H9 (cell line): Measurements from ENCODE around the gene TSGA10. TPM values are rescaled to one million over a fixed set of nuclear protein-coding genes. Genes with fewer than 3 reads are reported as not detected.

Experiments used
- DNase-seq: peaks from one replicate; pipeline ENCODE4 v3.0.0-alpha.2; 2017
- H2AFZ ChIP-seq: one replicate; pipeline ENCODE4 v1.6.1; 2013; ENCODE audit warnings: mild to moderate bottlenecking, low read length, control low read depth, moderate library complexity
- H2AK5ac ChIP-seq: 2 replicates; pipeline ENCODE4 v1.6.1; 2013; ENCODE audit warnings: low read length, control low read depth, mixed read lengths; ENCODE audit not compliant: insufficient read length
- H2BK120ac ChIP-seq: one replicate; pipeline ENCODE4 v1.6.1; 2013; ENCODE audit warnings: low read depth, mild to moderate bottlenecking, low read length, control low read depth, inconsistent platforms; ENCODE audit not compliant: poor library complexity, severe bottlenecking
- H2BK12ac ChIP-seq: 2 replicates; pipeline ENCODE4 v1.6.1; 2013; ENCODE audit warnings: low read length, control low read depth, mixed read lengths, low read depth; ENCODE audit not compliant: insufficient read length
- H2BK15ac ChIP-seq: 2 replicates; pipeline ENCODE4 v1.6.1; 2013; ENCODE audit warnings: low read depth, low read length, control low read depth
- H2BK20ac ChIP-seq: one replicate; pipeline ENCODE4 v1.6.1; 2013; ENCODE audit warnings: low read depth, mild to moderate bottlenecking, low read length, control low read depth, inconsistent platforms; ENCODE audit not compliant: poor library complexity, severe bottlenecking
- H2BK5ac ChIP-seq: 2 replicates; pipeline ENCODE4 v1.6.1; 2013; ENCODE audit warnings: low read length, control low read depth, mixed read lengths; ENCODE audit not compliant: insufficient read length
- H3K14ac ChIP-seq: 2 replicates; pipeline ENCODE4 v1.6.1; 2013; ENCODE audit warnings: low read length, control low read depth; ENCODE audit not compliant: insufficient read depth
- H3K18ac ChIP-seq: 2 replicates; pipeline ENCODE4 v1.6.1; 2013; ENCODE audit warnings: low read depth, mild to moderate bottlenecking, mixed read lengths, low read length, control low read depth; ENCODE audit not compliant: insufficient read length
- H3K23ac ChIP-seq: 2 replicates; pipeline ENCODE4 v1.6.1; 2013; ENCODE audit warnings: low read length, control low read depth, mixed read lengths, low read depth; ENCODE audit not compliant: insufficient read length
- H3K23me2 ChIP-seq: 2 replicates; pipeline ENCODE4 v1.6.1; 2013; ENCODE audit warnings: low read depth, mild to moderate bottlenecking, mixed read lengths, low read length, control low read depth; ENCODE audit not compliant: insufficient read length, poor library complexity, severe bottlenecking
- H3K27ac ChIP-seq: 2 replicates; pipeline ENCODE4 v1.5.1; 2013; ENCODE audit warnings: low read length, control low read depth, mixed read lengths, low read depth; ENCODE audit not compliant: insufficient read length
- H3K27me3 ChIP-seq: 2 replicates; pipeline ENCODE4 v1.6.1; 2013; ENCODE audit warnings: low read length, control low read depth, inconsistent platforms; ENCODE audit not compliant: insufficient read depth
- H3K4ac ChIP-seq: 2 replicates; pipeline ENCODE4 v1.6.1; 2013; ENCODE audit warnings: low read depth, mild to moderate bottlenecking, control low read depth, inconsistent platforms, low read length, moderate library complexity
- H3K4me1 ChIP-seq: 2 replicates; pipeline ENCODE4 v1.6.1; 2013; ENCODE audit warnings: low read length, control low read depth, inconsistent platforms; ENCODE audit not compliant: insufficient read depth
- H3K4me2 ChIP-seq: 2 replicates; pipeline ENCODE4 v1.6.1; 2013; ENCODE audit warnings: low read length, control low read depth, mixed read lengths; ENCODE audit not compliant: insufficient read length, insufficient read depth
- H3K56ac ChIP-seq: 2 replicates; pipeline ENCODE4 v1.6.1; 2013; ENCODE audit warnings: low read depth, mild to moderate bottlenecking, mixed read lengths, low read length, control low read depth; ENCODE audit not compliant: insufficient read length
- H3K79me1 ChIP-seq: 2 replicates; pipeline ENCODE4 v1.6.1; 2013; ENCODE audit warnings: low read depth, mild to moderate bottlenecking, moderate library complexity, low read length, control low read depth, inconsistent platforms; ENCODE audit not compliant: insufficient read depth, poor library complexity, severe bottlenecking
- H3K79me2 ChIP-seq: 2 replicates; pipeline ENCODE4 v1.6.1; 2013; ENCODE audit warnings: low read length, control low read depth, inconsistent platforms; ENCODE audit not compliant: insufficient read depth
- H3K9ac ChIP-seq: 2 replicates; pipeline ENCODE4 v1.6.1; 2013; ENCODE audit warnings: low read length, control low read depth, mixed read lengths; ENCODE audit not compliant: insufficient read length; ENCODE audit errors: extremely low read depth
- H3K9me3 ChIP-seq: one replicate; pipeline ENCODE4 v1.6.1; 2013; ENCODE audit warnings: low read depth, low read length, inconsistent platforms; ENCODE audit not compliant: control insufficient read depth
- H3T11ph ChIP-seq: one replicate; pipeline ENCODE4 v1.6.1; 2013; ENCODE audit warnings: mild to moderate bottlenecking, low read length, control low read depth, inconsistent platforms
- H4K20me1 ChIP-seq: one replicate; pipeline ENCODE4 v1.6.1; 2013; ENCODE audit not compliant: control insufficient read depth, insufficient read length, insufficient read depth
- H4K5ac ChIP-seq: 2 replicates; pipeline ENCODE4 v1.6.1; 2013; ENCODE audit warnings: low read depth, mild to moderate bottlenecking, mixed read lengths, low read length, control low read depth; ENCODE audit not compliant: insufficient read length
- H4K8ac ChIP-seq: replicated peaks from 2 replicates; pipeline ENCODE4 v1.6.1; 2013; ENCODE audit warnings: low read length, control low read depth, mixed read lengths, low read depth; ENCODE audit not compliant: insufficient read length
- H4K91ac ChIP-seq: 2 replicates; pipeline ENCODE4 v1.6.1; 2013; ENCODE audit warnings: low read depth, mild to moderate bottlenecking, moderate library complexity, mixed read lengths, low read length, control low read depth; ENCODE audit not compliant: insufficient read length
- H3K27ac Mint-ChIP-seq, 3 experiments: 2 replicates in 2 of 3; 3 replicates in 1 of 3; pipeline ENCODE4 v1.8.0; 2020 to 2021; ENCODE audit warnings: mixed read lengths in 3 of 3, mild to moderate bottlenecking in 1 of 3, moderate library complexity in 1 of 3
- H3K27me3 Mint-ChIP-seq: 2 replicates; pipeline ENCODE4 v1.8.0; 2021; ENCODE audit warnings: low read depth, mild to moderate bottlenecking, moderate library complexity, mixed read lengths
- H3K36me3 Mint-ChIP-seq, 3 experiments: 2 replicates in 2 of 3; 3 replicates in 1 of 3; pipeline ENCODE4 v1.8.0; 2020 to 2021; ENCODE audit warnings: low read depth in 3 of 3, mixed read lengths in 3 of 3; ENCODE audit not compliant: insufficient read depth in 1 of 3
- H3K4me1 Mint-ChIP-seq, 2 experiments: 2 replicates each; pipeline ENCODE4 v1.8.0; 2020; ENCODE audit warnings: mixed read lengths in 2 of 2
- H3K4me3 Mint-ChIP-seq, 2 experiments: 2 replicates in 1 of 2; 3 replicates in 1 of 2; pipeline ENCODE4 v1.8.0; 2020 to 2021; ENCODE audit warnings: mild to moderate bottlenecking in 2 of 2, mixed read lengths in 2 of 2, moderate library complexity in 1 of 2
- H3K9me3 Mint-ChIP-seq, 2 experiments: 2 replicates in 1 of 2; 3 replicates in 1 of 2; pipeline ENCODE4 v1.8.0; 2020; ENCODE audit warnings: mild to moderate bottlenecking in 2 of 2, mixed read lengths in 2 of 2, moderate library complexity in 1 of 2
- WGBS: extraction: QIAGEN DNeasy Blood & Tissue Kit; methylation state at CpG from one replicate; pipeline ENCODE4 v1.1.7; 2013; ENCODE audit warnings: missing lambda C conversion rate, low lambda C conversion rate, mixed read lengths; ENCODE audit not compliant: insufficient read length; ENCODE audit errors: extremely low coverage; 5-methylcytosine and 5-hydroxymethylcytosine counted together
- total RNA-seq: library from RNA; stranded (reverse); gene quantifications from 2 replicates; pipeline ENCODE4 v1.2.1, GENCODE V29; 2021
- TF ChIP-seq, protein P1 (sequence below): fragments of 200-600 bp; sonication (generic); conservative IDR thresholded peaks from 3 replicates; pipeline ENCODE4 v1.8.0; 2021; ENCODE audit warnings: antibody characterized with exemption, mild to moderate bottlenecking

Gene TSGA10
- total RNA-seq, 1 experiment from 2014 or later: 6.3 TPM

GRCh38 chr2:99184811-99185210 is 30.1 kb upstream of the TSGA10 start:
- Histone ChIP-seq H3K4me1 (no peaks in the 10 kb centered on the region), H2BK20ac (no peak overlapping the region), H3K27me3 (no peaks in the 10 kb centered on the region), H3T11ph (no peak overlapping the region), H2BK120ac (no peak overlapping the region), H4K20me1 (no peaks in the 10 kb centered on the region), H2AFZ (no peak overlapping the region), H4K5ac (no peak overlapping the region), H2BK5ac (no peak overlapping the region), H3K56ac (no peak overlapping the region), H2BK15ac (no peak overlapping the region), H3K18ac (no peak overlapping the region), H3K9me3 (no peaks in the 10 kb centered on the region), H3K79me1 (peaks cover 3% of the 10 kb centered on the region), H3K14ac (no peak overlapping the region), H3K9ac (no peak overlapping the region), H3K4me2 (no peak overlapping the region), H4K91ac (no peak overlapping the region), H3K79me2 (peaks cover 18% of the 10 kb centered on the region; the same call in 1 of the 2 replicates), H3K27ac (no peak overlapping the region), H2BK12ac (no peak overlapping the region), H3K23me2 (peaks cover 3% of the 10 kb centered on the region), H2AK5ac (no peak overlapping the region), H3K23ac (no peak overlapping the region), H4K8ac (no peak overlapping the region), H3K4ac (no peak overlapping the region)
- H3K27ac Mint-ChIP-seq: no peak overlapping the region
- no CpG with 5 or more reads among the region's 6 CpGs for WGBS
- H3K27me3 Mint-ChIP-seq: no peaks in the 10 kb centered on the region
- TF ChIP-seq, protein P1, sequence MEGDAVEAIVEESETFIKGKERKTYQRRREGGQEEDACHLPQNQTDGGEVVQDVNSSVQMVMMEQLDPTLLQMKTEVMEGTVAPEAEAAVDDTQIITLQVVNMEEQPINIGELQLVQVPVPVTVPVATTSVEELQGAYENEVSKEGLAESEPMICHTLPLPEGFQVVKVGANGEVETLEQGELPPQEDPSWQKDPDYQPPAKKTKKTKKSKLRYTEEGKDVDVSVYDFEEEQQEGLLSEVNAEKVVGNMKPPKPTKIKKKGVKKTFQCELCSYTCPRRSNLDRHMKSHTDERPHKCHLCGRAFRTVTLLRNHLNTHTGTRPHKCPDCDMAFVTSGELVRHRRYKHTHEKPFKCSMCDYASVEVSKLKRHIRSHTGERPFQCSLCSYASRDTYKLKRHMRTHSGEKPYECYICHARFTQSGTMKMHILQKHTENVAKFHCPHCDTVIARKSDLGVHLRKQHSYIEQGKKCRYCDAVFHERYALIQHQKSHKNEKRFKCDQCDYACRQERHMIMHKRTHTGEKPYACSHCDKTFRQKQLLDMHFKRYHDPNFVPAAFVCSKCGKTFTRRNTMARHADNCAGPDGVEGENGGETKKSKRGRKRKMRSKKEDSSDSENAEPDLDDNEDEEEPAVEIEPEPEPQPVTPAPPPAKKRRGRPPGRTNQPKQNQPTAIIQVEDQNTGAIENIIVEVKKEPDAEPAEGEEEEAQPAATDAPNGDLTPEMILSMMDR: no peak
- no peak for DNase-seq
- H3K4me1 Mint-ChIP-seq: peaks cover 15 to 18% of the 10 kb centered on the region in 2 experiments
- H3K4me3 Mint-ChIP-seq: no peak overlapping the region
- no peaks in the 10 kb centered on the region for H3K9me3 Mint-ChIP-seq
- H3K36me3 Mint-ChIP-seq: peaks cover 15 to 32% (median 18%) of the 10 kb centered on the region in 3 experiments
